ENCODE measurements around the gene MTRR.

DNA sequence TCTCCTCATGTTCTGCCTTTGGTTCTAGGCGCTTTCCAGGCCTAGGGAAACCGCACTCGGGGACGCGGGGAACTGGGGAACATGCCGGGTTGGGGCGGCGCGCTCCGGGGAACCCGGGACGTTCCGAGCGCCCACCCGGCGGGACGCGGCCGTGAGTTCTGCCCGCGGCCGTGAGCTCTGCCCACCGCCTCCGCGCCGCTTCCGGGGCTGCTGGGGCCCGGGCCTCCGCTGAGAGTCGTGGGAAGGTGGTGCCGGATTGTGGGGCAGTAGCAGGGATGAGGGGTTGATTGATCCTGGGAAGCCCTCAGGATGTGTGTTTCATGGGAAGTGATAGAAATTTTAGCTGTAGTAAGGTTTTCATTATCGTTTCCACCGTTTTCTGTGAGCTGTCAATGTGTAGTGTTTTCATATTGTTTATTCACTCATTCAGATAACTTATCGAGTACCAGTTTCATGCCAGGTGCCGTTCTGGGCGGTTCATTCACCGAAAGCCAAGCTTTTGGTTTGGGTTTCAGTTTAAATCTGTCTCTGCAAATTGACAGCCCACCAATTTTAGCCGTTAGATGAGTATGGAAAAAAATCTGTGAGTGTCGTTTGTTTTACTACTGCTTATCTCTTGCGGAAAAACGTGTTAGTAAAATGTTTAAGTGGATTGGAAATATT, 657 bp downstream of the MTRR start:
- no peak for TF ChIP-seq YY1 (IDR thresholded peaks at IDR 0.05; ENCODE audit: low read depth)
- TF ChIP-seq EP300 (IDR thresholded peaks at IDR 0.05; ENCODE audit: borderline replicate concordance in 1 of 2, low read depth in 1 of 2, low read length in 1 of 2): no peak
- no peak for TF ChIP-seq NRF1 (IDR thresholded peaks at IDR 0.05; ENCODE audit: low read depth, low read length)
- TF ChIP-seq GATA2 (CRISPR knock-in tag; IDR thresholded peaks at IDR 0.05): no peak
- no peak for TF ChIP-seq EZH2phosphoT487 (IDR thresholded peaks at IDR 0.05; ENCODE audit: borderline replicate concordance, low read depth)
- no peak for TF ChIP-seq ELF1 (IDR thresholded peaks at IDR 0.05)
- no peak for TF ChIP-seq POLR2AphosphoS5 (IDR thresholded peaks at IDR 0.05; ENCODE audit: low read depth, low read length)
- TF ChIP-seq, protein P1, sequence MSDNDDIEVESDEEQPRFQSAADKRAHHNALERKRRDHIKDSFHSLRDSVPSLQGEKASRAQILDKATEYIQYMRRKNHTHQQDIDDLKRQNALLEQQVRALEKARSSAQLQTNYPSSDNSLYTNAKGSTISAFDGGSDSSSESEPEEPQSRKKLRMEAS (IDR thresholded peaks at IDR 0.05; ENCODE audit: low read depth): no peak
